ENCODE results near the gene LSS.

LSS gene

GRCh38 chr21:46228345-46229051 lies at the start of gene LSS:
Gene LSS, minus strand, starts transcription at chr21:46228774. Its CDS starts 29 bp downstream, at chr21:46228745.
- DNase-seq, result peak; percentile 96

GRCh38 chr21:46274797-46275390 lies 46.3 kb upstream of the LSS start:
- DNase-seq, result no peak

GRCh38 chr21:46273341-46273740 lies 44.8 kb upstream of the LSS start:
- DNase-seq, result no peak

- no peak for DNase-seq
These were observed 40.9 kb upstream of the LSS start for GRCh38 chr21:46269466-46269865.

GRCh38 chr21:46268371-46268770 lies 39.8 kb upstream of the LSS start:
- DNase-seq, result no peak

GRCh38 chr21:46266946-46267345 lies 38.4 kb upstream of the LSS start:
- no peak for DNase-seq

- DNase-seq, result no peak
These were observed 37.4 kb upstream of the LSS start for GRCh38 chr21:46265736-46266525.

GRCh38 chr21:46264690-46265144 lies 36.1 kb upstream of the LSS start:
- DNase-seq, result no peak

- no peak for DNase-seq
These were observed 35.6 kb upstream of the LSS start for GRCh38 chr21:46264046-46264689.

- DNase-seq, result no peak
These were observed 28.0 kb upstream of the LSS start for GRCh38 chr21:46256501-46256994.

GRCh38 chr21:46255758-46256337 lies 27.3 kb upstream of the LSS start:
- DNase-seq, result no peak

GRCh38 chr21:46255166-46255565 lies 26.6 kb upstream of the LSS start:
- DNase-seq, result no peak

GRCh38 chr21:46254208-46254975 lies 25.8 kb upstream of the LSS start:
- peak; percentile 83 for DNase-seq

- peak; percentile 99 for DNase-seq
These were observed 25.1 kb upstream of the LSS start for GRCh38 chr21:46253610-46254124.

- DNase-seq, result no peak
These were observed 24.3 kb upstream of the LSS start for GRCh38 chr21:46252840-46253239.

- DNase-seq, result peak; percentile 7
These were observed 21.7 kb upstream of the LSS start for GRCh38 chr21:46250146-46250725.

- no peak for DNase-seq
These were observed 20.3 kb upstream of the LSS start for GRCh38 chr21:46248827-46249226.

GRCh38 chr21:46248422-46248782 lies 19.8 kb upstream of the LSS start:
- no peak for DNase-seq

GRCh38 chr21:46247699-46248421 lies 19.3 kb upstream of the LSS start:
- DNase-seq, result no peak

- no peak for DNase-seq
These were observed 17.8 kb upstream of the LSS start for GRCh38 chr21:46246345-46246744.

Data from GF-D8 (cell line).